Activated T-helper 1 cell treated with anti-CD3 and anti-CD28 coated beads, Interleukin-2, amount 50 U/mL, for 16 hours (primary cell): ENCODE measurements around the gene PDCD1LG2.
"Not testable (repeated sequence)": the region's sequence is repeated elsewhere in the genome, so short reads cannot be mapped to it uniquely, and the experiment has no call there.

Experiments
- DNase-seq, 2 donors: peaks; one replicate each; pipeline ENCODE4 v3.0.0-alpha.2; 2020; ENCODE audit warnings: low read depth in 1 of 2, low spot score in 1 of 2

PDCD1LG2 gene

DNA sequence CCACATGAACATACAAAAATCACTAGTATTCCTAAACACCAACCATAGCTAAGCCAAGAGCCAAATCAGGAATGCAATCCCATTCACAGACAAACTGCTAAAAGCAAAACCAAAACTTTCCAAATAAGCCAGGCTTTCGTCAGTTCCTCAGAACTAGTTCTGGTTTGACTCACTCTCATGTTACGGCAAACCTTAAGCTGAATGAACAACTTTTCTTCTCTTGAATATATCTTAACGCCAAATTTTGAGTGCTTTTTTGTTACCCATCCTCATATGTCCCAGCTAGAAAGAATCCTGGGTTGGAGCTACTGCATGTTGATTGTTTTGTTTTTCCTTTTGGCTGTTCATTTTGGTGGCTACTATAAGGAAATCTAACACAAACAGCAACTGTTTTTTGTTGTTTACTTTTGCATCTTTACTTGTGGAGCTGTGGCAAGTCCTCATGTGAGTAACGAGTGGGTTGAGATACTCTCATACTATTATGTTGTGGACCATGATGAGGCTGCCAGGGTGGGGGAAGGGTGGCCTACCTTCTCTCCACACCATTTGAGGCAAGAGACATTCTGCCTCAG lies at the start of gene PDCD1LG2:
PDCD1LG2 (plus strand) TSS at position 172 of the 572 bp plus-strand sequence. CDS start 12,016 bp downstream, outside the sequence.
- DNase-seq, result peak in 1 of 2 donors; percentile 17

DNA sequence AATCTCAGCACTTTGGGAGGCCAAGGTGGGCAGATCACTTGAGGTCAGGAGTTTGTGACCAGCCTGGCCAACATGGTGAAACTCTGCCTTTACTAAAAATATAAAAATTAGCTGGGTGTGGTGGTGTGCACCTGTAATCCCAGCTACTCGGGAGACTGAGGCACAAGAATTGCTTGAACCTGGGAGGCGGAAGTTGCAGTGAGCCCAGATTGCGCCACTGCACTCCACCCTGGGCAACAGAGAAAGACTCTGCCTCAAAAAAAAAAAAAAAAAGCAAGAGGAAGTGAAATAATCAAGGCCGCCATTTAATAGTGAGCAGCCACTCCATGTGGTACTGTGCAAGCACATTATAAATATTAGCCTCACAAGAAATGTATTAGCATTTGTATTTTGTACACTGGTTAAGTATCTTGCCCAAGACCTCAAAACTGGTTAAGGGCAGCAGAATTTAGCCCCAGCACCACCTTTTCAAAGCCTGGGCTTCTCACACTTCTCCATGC lies 45.5 kb upstream of the PDCD1LG2 start:
- not testable (repeated sequence) for DNase-seq

DNA sequence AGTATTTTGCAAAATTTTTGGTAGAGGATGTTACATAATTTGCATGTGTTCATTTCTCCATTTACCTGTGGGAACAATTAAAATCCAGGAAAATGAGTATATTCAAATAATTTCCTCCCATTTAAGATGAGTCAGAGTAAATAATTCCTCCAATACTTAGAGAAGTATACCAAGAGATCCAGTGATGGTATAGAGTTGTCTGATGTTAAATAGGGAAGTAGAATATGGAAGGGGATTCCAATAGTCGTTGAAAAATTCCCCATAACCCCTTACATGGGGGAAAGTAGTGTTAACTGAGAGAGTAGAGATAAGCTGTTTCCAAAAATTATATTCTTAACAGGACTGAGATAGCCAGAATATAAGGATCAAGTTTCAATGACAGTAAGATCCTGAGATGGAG lies 44.3 kb upstream of the PDCD1LG2 start:
- no peak for DNase-seq

DNA sequence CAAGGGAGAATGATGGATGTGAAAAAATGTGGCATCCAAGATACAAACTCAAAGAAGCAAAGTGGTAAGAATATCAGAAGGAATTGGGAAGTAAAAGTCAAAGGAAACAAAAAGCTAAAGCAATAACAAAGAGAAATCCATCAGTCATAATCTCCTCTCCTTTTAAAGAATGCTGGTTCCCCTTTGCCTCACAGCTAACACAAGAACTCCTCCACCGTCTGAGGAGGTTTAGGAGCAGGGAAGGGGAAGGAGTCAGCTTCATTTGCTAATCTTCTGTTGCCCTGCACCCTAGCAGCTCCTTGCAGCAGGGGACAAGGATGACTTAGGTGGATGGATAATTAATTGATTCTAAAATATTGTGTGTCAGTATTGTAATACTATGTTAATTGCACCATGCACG lies 43.6 kb upstream of the PDCD1LG2 start:
- DNase-seq, result no peak

DNA sequence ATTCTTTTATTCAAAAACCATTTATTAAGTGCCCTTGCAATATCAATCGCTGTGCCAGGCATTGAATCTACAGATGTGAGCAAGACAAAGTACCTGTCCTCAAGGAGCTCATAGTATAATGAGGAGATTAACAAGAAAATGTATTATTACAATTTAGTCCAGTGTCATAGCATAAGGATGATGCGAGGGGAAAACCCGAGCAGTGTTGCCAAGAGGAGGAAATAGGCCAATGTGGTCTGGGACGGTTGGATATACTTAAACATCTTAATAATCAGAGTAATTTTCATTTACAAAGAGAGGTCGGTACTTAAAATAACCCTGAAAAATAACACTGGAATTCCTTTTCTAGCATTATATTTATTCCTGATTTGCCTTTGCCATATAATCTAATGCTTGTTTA lies 41.5 kb upstream of the PDCD1LG2 start:
- no peak for DNase-seq

DNA sequence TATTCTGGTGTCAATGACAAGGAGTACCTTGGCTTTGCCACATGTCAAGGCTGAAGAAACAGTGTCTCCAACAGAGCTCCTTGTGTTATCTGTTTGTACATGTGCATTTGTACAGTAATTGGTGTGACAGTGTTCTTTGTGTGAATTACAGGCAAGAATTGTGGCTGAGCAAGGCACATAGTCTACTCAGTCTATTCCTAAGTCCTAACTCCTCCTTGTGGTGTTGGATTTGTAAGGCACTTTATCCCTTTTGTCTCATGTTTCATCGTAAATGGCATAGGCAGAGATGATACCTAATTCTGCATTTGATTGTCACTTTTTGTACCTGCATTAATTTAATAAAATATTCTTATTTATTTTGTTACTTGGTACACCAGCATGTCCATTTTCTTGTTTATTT lies 40.2 kb upstream of the PDCD1LG2 start:
- DNase-seq, result no peak

DNA sequence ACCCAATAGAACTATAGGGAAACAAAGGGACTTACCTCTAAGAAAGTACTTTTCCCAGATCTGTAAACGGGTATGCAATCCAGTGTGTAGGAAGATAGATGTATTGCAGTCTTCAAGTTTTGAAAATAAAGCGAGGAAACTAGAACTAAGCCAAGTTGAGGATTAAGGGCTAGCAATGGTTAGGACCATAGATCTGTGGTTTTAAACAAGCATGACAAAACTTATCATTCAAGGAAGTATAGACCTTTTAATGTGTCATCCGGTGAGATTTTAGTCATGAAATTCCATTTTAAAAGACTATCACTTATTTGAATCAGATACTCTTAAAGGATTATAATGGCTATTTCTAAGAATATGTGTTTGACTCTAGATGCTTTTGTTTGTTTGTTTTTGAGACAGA lies 39.5 kb upstream of the PDCD1LG2 start:
- no peak for DNase-seq

DNA sequence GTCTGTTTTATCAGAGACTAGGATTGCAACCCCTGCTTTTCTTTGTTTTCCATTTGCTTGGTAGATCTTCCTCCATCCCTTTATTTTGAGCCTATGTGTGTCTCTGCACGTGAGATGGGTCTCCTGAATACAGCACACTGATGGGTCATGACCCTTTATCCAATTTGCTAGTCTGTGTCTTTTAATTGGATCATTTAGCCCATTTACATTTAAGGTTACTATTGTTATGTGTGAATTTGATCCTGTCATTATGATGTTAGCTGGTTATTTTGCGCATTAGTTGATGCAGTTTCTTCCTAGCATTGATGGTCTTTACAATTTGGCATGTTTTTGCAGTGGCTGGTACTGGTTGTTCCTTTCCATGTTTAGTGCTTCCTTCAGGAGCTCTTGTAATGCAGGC lies 34.7 kb upstream of the PDCD1LG2 start:
- not testable (repeated sequence) for DNase-seq

DNA sequence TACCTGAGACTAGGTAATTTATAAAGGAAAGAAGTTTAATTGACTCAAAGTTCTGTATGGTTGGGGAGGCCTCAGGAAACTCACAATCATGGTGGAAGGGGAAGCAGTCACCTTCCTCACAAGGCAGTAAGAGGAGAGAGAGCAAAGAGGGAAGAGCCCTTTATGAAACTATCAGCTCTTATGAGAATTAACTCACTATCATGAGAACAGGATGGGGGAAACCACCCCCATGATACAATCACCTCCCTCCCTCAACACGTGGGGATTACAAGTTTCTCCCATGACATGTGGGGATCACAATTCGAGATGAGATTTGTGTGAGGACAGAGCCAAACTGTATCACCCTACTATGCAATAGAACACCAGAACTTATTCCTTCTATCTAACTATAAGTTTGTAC lies 32.1 kb upstream of the PDCD1LG2 start:
- no peak for DNase-seq

DNA sequence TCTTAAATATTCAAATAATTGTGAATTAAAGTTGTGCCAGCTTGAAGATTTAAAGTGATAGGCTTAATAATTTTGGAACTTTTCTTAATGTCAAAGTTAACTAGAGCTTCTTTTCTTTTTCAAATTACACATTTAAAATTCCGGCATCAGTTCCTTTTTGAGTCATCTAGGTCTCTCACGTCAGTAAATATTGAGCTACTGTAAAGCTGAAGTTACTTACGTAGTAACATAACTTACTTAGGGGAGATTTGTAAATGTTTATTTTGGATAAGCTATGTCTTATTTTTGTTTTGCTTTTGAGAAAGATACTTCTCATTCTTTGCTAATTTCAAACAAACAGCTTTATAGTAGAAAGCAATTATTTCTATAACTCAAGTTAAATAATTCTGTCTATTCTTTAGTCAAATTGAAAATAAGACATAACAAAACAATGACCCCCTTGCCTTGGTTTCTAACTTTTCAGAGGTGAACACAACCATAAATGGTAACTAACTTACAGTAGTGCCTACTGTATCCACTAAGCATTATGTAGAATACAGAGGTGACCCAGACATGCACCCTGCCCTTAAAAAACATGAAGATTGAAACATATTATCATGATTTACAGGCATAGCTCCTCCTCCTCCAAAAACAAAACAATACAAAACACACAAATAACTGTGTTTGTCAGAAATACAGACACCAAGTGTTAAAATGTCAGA lies 30.2 kb upstream of the PDCD1LG2 start:
- no peak for DNase-seq

DNA sequence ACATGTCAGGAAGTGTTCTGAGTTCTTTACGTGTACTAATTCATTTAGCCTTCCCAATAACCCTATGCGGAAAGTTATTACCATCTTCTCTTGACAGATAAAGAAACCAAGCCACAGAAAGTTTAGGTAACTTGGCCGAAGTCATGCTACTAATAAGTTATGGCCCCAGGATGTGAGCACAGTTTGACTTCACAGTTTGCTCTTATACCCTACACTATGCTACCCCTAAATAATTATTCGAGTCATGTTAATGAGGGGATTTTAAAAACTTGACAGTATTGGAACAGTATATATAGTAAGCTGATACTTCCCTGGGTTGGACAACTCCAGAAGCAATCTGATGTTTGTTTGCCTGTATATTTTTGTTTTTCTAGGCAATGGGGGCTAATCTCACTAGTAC lies 29.4 kb upstream of the PDCD1LG2 start:
- DNase-seq, result no peak

DNA sequence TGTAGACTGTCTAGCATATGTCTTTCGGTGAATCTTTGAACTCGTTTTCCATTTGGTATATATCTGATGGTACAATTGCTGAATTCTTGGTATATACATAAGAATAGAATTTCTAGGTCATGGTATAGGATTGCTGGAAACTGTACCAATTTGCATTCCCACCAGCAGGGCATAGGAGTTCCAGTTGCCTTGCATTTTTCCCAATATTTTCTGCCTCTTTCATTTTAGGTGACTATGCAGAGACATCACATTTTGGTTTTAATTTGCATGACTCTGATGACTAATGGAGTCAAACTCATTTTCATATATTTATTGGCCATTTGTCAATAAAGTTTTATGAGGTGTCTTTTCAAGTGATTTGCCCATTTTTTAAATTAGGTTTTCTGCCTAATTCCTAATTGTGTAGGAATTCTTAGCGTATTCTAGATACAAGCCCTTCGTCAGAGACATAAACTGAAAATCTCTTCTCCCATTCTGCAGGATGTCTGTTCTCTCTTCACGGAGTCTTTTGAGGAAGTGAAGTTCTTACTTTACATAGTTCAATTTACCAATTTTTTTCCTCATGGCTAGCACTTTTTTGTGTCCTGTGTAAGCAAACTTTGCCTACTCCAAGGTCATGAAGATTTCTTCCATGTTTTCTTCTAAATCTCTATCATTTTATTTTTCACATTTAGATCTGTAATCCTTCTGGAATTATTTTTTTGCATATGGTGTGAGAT lies 28.9 kb upstream of the PDCD1LG2 start:
- no peak for DNase-seq

DNA sequence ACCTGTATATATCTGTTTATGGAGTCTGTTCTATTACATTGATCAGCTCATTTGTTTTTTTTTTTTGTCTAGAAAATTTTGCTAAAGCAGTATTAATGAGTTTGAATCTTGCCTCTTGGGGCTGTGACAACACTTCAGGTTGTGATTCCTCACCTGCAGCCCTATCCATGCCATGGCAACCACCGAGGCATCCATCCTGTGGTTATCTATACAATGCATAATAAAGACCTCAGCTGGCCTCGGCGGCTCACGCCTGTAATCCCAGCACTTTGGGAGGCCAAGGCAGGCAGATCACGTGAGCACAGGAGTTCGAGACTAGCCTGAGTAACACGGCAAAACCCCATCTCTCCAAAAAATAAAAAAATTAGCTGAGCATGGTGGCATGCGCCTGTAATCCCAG lies 28.1 kb upstream of the PDCD1LG2 start:
- no peak for DNase-seq

DNA sequence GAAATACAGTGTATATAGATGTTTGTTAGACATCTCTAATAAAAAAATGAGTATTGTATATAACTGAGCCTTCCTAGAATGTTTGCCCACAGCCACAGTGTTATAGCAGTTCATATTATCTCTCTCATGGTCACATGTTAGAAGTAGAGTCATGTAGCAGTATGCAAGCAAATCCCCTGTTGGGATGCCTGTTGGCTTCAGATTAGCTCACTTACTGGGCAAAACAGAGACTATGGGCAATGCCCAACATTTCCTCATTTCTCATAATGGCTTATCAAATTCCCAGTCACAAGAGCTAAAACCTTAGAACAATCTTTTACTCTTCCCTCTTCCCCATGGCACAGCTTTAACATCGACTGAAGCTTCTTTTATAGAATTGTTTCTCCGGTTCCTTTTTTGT lies 27.0 kb upstream of the PDCD1LG2 start:
- DNase-seq, result no peak

DNA sequence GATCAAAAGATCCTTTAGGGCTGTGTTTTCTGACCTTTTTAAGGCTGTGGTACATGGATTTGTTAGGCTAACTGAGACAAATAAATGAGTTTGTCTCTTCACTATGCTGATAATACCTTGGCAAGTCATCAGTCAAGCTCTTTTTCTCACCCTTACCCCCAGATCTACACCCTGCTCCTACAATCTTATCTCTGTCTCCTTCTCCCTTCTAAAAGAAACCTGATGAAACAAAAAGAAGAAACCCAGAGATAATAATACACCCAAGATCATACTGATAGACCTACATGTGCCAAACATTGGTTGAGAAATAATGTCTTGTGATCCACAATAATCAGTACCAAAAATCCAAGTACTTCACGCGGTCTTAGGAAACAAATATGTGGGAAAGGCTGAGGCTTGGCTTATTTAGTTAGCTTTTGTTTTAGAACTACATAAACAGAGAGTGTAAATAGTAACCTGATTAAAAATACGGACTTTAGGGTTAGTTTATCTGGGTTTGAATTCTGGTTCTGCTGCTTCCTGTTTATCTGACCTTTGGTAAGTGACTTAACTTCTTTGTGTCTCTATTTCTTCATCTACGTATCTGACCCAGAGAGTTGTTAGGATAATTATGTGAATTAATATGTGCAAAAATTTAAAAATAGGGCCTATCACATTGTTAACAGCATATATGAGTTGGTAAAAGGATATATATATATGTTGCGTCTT lies 24.8 kb upstream of the PDCD1LG2 start:
- DNase-seq, result no peak

DNA sequence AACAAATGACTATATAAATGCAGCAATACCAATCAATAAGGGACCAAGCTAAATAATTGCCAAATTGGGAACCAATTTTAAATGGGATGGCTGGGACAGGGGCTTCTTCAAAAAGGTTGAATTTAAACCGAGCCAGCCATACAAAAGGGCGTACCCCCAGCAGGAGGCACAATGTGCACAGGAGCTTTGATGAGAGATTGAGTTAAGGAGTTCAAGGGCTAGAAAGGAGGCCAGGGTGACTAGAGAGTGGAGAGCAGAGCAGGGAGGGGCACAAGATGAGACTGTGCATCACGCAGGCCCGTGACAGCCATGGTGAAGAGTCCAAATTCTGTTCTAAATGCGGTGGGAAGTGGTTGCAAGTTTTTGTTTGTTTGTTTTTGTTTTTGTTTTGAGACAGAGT lies 23.3 kb upstream of the PDCD1LG2 start:
- no peak for DNase-seq

DNA sequence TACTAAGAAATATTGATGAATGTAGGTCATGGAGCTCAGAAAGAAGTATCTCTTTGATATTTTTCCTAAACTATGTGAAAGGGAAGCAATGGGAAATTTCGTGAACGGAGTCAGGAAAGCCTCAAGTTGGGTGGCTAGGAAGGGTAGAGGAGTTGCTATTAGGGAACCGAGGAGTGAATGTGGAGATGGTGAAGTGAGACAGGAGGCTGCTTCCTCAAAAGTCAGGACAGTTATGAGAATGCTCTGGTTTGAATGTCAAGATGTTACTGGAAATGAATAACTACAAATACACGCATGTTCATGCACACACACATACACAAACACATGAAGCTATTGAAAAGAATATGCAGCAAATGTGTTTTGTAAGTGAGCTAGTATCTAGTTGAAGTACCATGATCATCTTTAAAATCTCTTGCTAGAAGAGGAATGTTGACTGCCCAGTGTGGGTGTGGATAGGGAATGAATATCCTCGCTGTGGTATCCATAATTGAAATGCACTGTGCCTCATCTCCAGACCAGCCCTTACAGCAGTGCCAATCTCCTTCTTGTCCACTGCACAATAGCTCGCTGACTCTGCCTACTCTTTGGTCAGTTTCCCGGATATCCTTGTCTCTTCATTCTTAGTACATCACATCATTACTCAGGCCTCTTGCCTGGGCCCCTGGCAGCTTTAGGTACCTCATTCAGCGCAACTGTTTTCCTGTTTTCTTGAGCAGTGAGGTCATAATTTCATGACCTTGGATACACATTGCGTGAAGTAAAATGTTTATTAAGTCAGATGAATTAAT lies 21.9 kb upstream of the PDCD1LG2 start:
- no peak for DNase-seq

DNA sequence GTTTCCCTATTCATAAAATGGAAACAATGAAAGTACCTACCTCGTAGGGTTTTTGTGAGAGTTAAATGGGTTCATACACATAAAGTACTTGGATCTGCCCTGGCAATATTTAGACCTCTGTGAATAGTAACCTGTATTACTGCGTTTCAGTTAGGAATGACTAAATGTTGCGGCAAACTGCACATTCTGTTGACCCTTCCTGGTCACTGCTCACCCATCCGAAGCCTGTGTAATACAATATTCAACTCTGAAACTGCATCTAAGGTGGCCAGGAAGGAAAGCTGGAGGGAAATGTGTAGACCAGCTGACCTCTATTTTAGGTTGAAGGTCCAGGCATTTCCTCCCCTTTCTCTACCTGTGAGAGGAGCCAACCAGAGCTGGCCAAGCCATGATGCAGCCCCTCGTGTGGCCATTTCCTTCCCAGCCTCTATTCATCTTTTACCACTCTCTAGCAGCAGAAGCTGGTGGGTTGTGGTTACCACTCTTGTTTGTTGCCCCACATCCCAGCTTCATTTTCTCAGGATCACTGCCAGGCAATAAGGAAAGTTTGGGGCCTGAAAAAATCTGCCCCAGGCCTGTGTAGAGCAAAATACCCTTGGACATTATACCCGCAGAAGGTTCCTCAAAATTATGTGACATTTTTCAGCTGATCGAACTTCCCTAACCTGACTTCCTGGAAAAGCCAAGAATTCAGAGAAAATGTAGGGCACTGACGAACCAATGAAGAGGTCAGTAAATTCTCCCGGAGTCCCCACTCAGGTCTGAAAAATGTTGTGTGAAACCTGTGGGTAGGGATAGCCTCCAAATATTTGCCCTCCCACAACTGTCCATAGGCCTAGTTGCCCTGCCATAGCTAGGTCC lies 20.5 kb upstream of the PDCD1LG2 start:
- DNase-seq, result no peak

DNA sequence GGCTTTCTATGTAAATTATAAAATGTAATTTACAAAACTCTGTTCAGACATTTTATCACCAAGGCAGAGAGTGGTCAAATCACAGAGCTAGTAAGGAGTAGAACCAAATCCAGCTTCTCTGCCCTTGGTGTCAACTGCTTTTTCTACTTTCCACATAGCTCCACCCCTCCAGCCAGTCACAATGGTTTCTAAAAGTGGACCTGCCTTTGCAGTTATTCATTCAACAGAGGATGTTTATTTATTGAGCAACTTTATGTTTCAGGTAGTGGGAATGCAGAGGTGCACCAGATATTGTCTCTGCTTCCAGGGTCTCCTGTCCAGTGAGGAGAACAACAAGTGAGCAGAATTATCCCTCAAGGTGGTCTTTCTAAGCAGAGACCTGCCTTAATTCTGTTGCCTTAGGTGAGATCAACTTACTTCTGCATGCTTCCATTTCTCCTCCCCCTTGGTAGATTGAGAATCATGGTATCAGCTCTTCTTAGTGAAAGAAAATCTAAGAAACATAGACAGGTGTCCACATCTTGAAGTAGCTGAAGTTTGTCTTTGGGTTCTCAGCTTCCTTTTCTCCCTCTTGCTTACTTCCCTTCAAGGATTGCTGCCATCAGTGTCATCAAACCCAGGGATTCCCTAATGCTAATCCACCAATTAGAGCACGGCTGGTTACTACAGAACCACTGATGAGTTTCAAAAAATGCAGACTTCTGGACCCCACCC lies 17.2 kb upstream of the PDCD1LG2 start:
- DNase-seq, result no peak
